HEK293 (cell line): ENCODE measurements around the gene TMEM222.
A peak's percentile ranks its signal among the peaks of the same experiment; 100 is the strongest.

Source experiments
- BCL11A ChIP-seq: fragments of 450-650 bp; formaldehyde crosslinking; IDR thresholded peaks from 2 replicates; pipeline ENCODE4 v1.5.1; 2016; ENCODE audit warnings: low read depth, missing biosample characterization, missing genetic modification characterization
- OSR2 ChIP-seq: fragments of 450-650 bp; formaldehyde crosslinking; IDR thresholded peaks from 2 replicates; pipeline ENCODE4 v1.5.1; 2016; ENCODE audit warnings: missing biosample characterization, missing genetic modification characterization
- SCRT1 ChIP-seq: fragments of 450-650 bp; formaldehyde crosslinking; IDR thresholded peaks from 2 replicates; pipeline ENCODE4 v1.5.1; 2016; ENCODE audit warnings: missing biosample characterization, missing genetic modification characterization, borderline replicate concordance
- TRIM28 ChIP-seq: IDR thresholded peaks from 2 replicates; pipeline ENCODE4 v1.6.1; 2011; ENCODE audit warnings: low read length, control low read depth, borderline replicate concordance
- ZBTB20 ChIP-seq: fragments of 450-650 bp; formaldehyde crosslinking; IDR thresholded peaks from 2 replicates; pipeline ENCODE4 v1.5.1; 2016; ENCODE audit warnings: missing biosample characterization, missing genetic modification characterization
- ZFP37 ChIP-seq: fragments of 450-650 bp; formaldehyde crosslinking; IDR thresholded peaks from 2 replicates; pipeline ENCODE4 v1.5.1; 2016; ENCODE audit warnings: missing biosample characterization, missing genetic modification characterization
- ZNF133 ChIP-seq: fragments of 450-650 bp; formaldehyde crosslinking; IDR thresholded peaks from 2 replicates; pipeline ENCODE4 v1.5.1; 2016; ENCODE audit warnings: missing biosample characterization, missing genetic modification characterization
- ZNF146 ChIP-seq: fragments of 450-650 bp; formaldehyde crosslinking; IDR thresholded peaks from 2 replicates; pipeline ENCODE4 v1.5.1; 2016; ENCODE audit warnings: missing biosample characterization, missing genetic modification characterization
- ZNF175 ChIP-seq: fragments of 450-650 bp; formaldehyde crosslinking; IDR thresholded peaks from 2 replicates; pipeline ENCODE4 v1.5.1; 2016; ENCODE audit warnings: missing biosample characterization, missing genetic modification characterization
- ZNF248 ChIP-seq: fragments of 450-650 bp; formaldehyde crosslinking; IDR thresholded peaks from 2 replicates; pipeline ENCODE4 v1.5.1; 2017; ENCODE audit warnings: missing biosample characterization, missing genetic modification characterization
- ZNF274 ChIP-seq, 2 experiments: fragments of 200-500 bp in 1 of 2; fragments of 450-650 bp in 1 of 2; sonication (Bioruptor generic) in 1 of 2; formaldehyde crosslinking in 1 of 2; IDR thresholded peaks; 2 replicates each; pipeline versions ENCODE4 v1.5.1 to v1.6.1; 2014 to 2016; ENCODE audit warnings: borderline replicate concordance in 1 of 2, inconsistent platforms in 1 of 2, low read length in 1 of 2, missing biosample characterization in 1 of 2, missing genetic modification characterization in 1 of 2
- ZNF335 ChIP-seq: fragments of 450-650 bp; formaldehyde crosslinking; conservative IDR thresholded peaks from 2 replicates; pipeline ENCODE4 v1.5.1; 2016; ENCODE audit warnings: missing biosample characterization, missing genetic modification characterization
- ZNF426 ChIP-seq: fragments of 450-650 bp; formaldehyde crosslinking; IDR thresholded peaks from 2 replicates; pipeline ENCODE4 v1.5.1; 2017; ENCODE audit warnings: missing biosample characterization, missing genetic modification characterization, mild to moderate bottlenecking, inconsistent platforms, moderate library complexity
- ZNF558 ChIP-seq: fragments of 450-650 bp; formaldehyde crosslinking; IDR thresholded peaks from 2 replicates; pipeline ENCODE4 v1.5.1; 2016; ENCODE audit warnings: missing biosample characterization, missing genetic modification characterization
- ZNF571 ChIP-seq: fragments of 450-650 bp; formaldehyde crosslinking; IDR thresholded peaks from 2 replicates; pipeline ENCODE4 v1.5.0; 2017; ENCODE audit warnings: missing biosample characterization, missing genetic modification characterization
- ZNF585B ChIP-seq: fragments of 450-650 bp; formaldehyde crosslinking; IDR thresholded peaks from 2 replicates; pipeline ENCODE4 v1.5.1; 2016; ENCODE audit warnings: missing biosample characterization, missing genetic modification characterization
- ZNF596 ChIP-seq: fragments of 450-650 bp; IDR thresholded peaks from 2 replicates; pipeline ENCODE4 v1.5.0; 2018; ENCODE audit warnings: missing biosample characterization, mild to moderate bottlenecking, missing genetic modification characterization, moderate library complexity
- ZNF610 ChIP-seq: fragments of 450-650 bp; formaldehyde crosslinking; IDR thresholded peaks from 2 replicates; pipeline ENCODE4 v1.5.1; 2016; ENCODE audit warnings: missing biosample characterization, missing genetic modification characterization, borderline replicate concordance
- ZNF623 ChIP-seq: fragments of 450-650 bp; formaldehyde crosslinking; IDR thresholded peaks from 2 replicates; pipeline ENCODE4 v1.5.1; 2016; ENCODE audit warnings: missing biosample characterization, missing genetic modification characterization
- ZNF658 ChIP-seq: fragments of 450-650 bp; formaldehyde crosslinking; IDR thresholded peaks from 2 replicates; pipeline ENCODE4; 2016; ENCODE audit warnings: missing biosample characterization, missing genetic modification characterization
- ZNF792 ChIP-seq: fragments of 450-650 bp; formaldehyde crosslinking; IDR thresholded peaks from 2 replicates; pipeline ENCODE4 v1.5.1; 2016; ENCODE audit warnings: missing biosample characterization, missing genetic modification characterization
- ZNF830 ChIP-seq: fragments of 450-650 bp; IDR thresholded peaks from 2 replicates; pipeline ENCODE4 v1.5.0; 2018; ENCODE audit warnings: missing biosample characterization, missing genetic modification characterization, low read depth, mild to moderate bottlenecking, moderate library complexity
- TF ChIP-seq, protein P1 (sequence below): fragments of 450-650 bp; formaldehyde crosslinking; IDR thresholded peaks from 2 replicates; pipeline ENCODE4 v1.5.1; 2016; ENCODE audit warnings: missing biosample characterization, missing genetic modification characterization, borderline replicate concordance
- TF ChIP-seq, protein P2 (sequence below): fragments of 450-650 bp; formaldehyde crosslinking; IDR thresholded peaks from 2 replicates; pipeline ENCODE4 v1.5.0; 2017; ENCODE audit warnings: missing biosample characterization, missing genetic modification characterization, borderline replicate concordance
- TF ChIP-seq, protein P3 (sequence below): fragments of 450-650 bp; formaldehyde crosslinking; IDR thresholded peaks from 2 replicates; pipeline ENCODE4 v1.5.1; 2016; ENCODE audit warnings: missing biosample characterization, missing genetic modification characterization

TMEM222 gene

DNA sequence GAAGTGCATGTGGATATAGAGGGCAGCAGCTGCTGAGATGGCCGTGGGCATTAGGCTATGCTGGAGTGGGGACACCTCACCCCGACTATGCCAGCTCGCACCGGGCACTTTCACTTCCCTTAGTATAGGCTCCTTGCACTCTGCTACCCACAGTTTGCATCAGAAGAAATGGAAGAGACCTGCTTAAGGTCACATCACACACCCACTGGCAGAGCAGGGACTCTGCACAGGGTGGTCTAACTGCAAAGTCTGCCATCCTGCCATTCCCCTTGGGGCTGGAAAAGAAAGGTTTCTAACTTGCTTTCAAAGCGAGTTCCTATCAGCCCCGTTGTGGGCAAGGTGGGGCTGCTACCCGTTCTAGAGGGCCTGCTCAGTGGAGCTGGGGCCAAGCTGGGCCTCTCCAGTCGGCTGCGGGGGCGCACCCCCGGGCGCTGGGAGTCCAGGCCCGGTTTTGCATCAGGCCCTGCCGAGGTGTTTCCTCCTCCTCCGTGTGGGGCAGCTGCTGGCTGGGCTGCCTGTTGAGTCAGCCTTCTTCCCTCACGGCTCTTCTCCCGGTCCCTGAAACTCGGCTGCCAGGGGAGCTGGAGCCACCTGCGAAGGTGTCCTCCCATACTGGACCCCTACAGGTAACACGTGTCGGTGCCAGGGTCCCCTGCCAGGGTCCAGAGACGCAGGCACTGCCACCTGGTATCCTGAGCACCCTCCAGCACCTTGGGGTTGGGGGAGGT is 19.7 kb downstream of the TMEM222 start, which contains the start of gene SYTL1 (continued):
- TF ChIP-seq, protein P1, sequence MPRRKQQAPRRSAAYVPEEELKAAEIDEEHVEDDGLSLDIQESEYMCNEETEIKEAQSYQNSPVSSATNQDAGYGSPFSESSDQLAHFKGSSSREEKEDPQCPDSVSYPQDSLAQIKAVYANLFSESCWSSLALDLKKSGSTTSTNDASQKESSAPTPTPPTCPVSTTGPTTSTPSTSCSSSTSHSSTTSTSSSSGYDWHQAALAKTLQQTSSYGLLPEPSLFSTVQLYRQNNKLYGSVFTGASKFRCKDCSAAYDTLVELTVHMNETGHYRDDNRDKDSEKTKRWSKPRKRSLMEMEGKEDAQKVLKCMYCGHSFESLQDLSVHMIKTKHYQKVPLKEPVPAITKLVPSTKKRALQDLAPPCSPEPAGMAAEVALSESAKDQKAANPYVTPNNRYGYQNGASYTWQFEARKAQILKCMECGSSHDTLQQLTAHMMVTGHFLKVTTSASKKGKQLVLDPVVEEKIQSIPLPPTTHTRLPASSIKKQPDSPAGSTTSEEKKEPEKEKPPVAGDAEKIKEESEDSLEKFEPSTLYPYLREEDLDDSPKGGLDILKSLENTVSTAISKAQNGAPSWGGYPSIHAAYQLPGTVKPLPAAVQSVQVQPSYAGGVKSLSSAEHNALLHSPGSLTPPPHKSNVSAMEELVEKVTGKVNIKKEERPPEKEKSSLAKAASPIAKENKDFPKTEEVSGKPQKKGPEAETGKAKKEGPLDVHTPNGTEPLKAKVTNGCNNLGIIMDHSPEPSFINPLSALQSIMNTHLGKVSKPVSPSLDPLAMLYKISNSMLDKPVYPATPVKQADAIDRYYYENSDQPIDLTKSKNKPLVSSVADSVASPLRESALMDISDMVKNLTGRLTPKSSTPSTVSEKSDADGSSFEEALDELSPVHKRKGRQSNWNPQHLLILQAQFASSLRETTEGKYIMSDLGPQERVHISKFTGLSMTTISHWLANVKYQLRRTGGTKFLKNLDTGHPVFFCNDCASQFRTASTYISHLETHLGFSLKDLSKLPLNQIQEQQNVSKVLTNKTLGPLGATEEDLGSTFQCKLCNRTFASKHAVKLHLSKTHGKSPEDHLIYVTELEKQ (tag by site-specific recombination) = no peak
- no peak for TF ChIP-seq ZNF585B (tag by site-specific recombination)
- TF ChIP-seq ZNF426 = no peak
- TF ChIP-seq ZNF830 (tag by site-specific recombination) = no peak
- no peak for TF ChIP-seq ZNF558 (tag by site-specific recombination)
- TF ChIP-seq BCL11A (tag by site-specific recombination) = peak; percentile 15; the same call in 1 of the 2 replicates
- TF ChIP-seq TRIM28 = no peak
- no peak for TF ChIP-seq ZNF596 (tag by site-specific recombination)
- TF ChIP-seq ZNF335 (tag by site-specific recombination) = peak; percentile 81
- no peak for TF ChIP-seq ZNF274 (IDR thresholded peaks at IDR 0.05; ENCODE audit: low read length)
- TF ChIP-seq ZNF274 (tag by site-specific recombination; IDR thresholded peaks at IDR 0.05; ENCODE audit: borderline replicate concordance) = no peak
- no peak for TF ChIP-seq ZNF623
- no peak for TF ChIP-seq ZNF610 (tag by site-specific recombination)
- TF ChIP-seq, protein P2, sequence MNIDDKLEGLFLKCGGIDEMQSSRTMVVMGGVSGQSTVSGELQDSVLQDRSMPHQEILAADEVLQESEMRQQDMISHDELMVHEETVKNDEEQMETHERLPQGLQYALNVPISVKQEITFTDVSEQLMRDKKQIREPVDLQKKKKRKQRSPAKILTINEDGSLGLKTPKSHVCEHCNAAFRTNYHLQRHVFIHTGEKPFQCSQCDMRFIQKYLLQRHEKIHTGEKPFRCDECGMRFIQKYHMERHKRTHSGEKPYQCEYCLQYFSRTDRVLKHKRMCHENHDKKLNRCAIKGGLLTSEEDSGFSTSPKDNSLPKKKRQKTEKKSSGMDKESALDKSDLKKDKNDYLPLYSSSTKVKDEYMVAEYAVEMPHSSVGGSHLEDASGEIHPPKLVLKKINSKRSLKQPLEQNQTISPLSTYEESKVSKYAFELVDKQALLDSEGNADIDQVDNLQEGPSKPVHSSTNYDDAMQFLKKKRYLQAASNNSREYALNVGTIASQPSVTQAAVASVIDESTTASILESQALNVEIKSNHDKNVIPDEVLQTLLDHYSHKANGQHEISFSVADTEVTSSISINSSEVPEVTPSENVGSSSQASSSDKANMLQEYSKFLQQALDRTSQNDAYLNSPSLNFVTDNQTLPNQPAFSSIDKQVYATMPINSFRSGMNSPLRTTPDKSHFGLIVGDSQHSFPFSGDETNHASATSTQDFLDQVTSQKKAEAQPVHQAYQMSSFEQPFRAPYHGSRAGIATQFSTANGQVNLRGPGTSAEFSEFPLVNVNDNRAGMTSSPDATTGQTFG (tag by site-specific recombination) = no peak
- TF ChIP-seq ZNF571 (tag by site-specific recombination) = no peak
- peak; percentile 44; the same call in 1 of the 2 replicates for TF ChIP-seq ZFP37 (tag by site-specific recombination)
- TF ChIP-seq ZNF133 (tag by site-specific recombination) = no peak
- peak; percentile 26; the same call in 1 of the 2 replicates for TF ChIP-seq ZBTB20 (tag by site-specific recombination)
- no peak for TF ChIP-seq ZNF146
- no peak for TF ChIP-seq ZNF792 (tag by site-specific recombination)
- no peak for TF ChIP-seq ZNF658 (tag by site-specific recombination)
- TF ChIP-seq ZNF248 (tag by site-specific recombination) = no peak
- no peak for TF ChIP-seq ZNF175 (tag by site-specific recombination)
- TF ChIP-seq SCRT1 (tag by site-specific recombination) = peak; percentile 94
- TF ChIP-seq, protein P3, sequence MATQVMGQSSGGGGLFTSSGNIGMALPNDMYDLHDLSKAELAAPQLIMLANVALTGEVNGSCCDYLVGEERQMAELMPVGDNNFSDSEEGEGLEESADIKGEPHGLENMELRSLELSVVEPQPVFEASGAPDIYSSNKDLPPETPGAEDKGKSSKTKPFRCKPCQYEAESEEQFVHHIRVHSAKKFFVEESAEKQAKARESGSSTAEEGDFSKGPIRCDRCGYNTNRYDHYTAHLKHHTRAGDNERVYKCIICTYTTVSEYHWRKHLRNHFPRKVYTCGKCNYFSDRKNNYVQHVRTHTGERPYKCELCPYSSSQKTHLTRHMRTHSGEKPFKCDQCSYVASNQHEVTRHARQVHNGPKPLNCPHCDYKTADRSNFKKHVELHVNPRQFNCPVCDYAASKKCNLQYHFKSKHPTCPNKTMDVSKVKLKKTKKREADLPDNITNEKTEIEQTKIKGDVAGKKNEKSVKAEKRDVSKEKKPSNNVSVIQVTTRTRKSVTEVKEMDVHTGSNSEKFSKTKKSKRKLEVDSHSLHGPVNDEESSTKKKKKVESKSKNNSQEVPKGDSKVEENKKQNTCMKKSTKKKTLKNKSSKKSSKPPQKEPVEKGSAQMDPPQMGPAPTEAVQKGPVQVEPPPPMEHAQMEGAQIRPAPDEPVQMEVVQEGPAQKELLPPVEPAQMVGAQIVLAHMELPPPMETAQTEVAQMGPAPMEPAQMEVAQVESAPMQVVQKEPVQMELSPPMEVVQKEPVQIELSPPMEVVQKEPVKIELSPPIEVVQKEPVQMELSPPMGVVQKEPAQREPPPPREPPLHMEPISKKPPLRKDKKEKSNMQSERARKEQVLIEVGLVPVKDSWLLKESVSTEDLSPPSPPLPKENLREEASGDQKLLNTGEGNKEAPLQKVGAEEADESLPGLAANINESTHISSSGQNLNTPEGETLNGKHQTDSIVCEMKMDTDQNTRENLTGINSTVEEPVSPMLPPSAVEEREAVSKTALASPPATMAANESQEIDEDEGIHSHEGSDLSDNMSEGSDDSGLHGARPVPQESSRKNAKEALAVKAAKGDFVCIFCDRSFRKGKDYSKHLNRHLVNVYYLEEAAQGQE (tag by site-specific recombination) = no peak
- TF ChIP-seq OSR2 (tag by site-specific recombination) = no peak
